Ovary (tissue), 9 donors: ENCODE results near the gene CCNE1. TPM values are rescaled to one million over a fixed set of nuclear protein-coding genes. Genes with fewer than 3 reads are reported as not detected.

Experiments
- DNase-seq, 5 donors: peaks; one replicate each; pipeline ENCODE4 v3.0.0-alpha.2; 2019 to 2020
- H3K27ac ChIP-seq, 2 donors: fragments of 200-600 bp; one replicate each; pipeline versions ENCODE4 v1.5.1 to v1.8.0; 2019 to 2022
- H3K27me3 ChIP-seq: fragments of 200-600 bp; one replicate; pipeline ENCODE4 v1.8.0; 2022
- H3K36me3 ChIP-seq: fragments of 200-600 bp; sonication (generic); one replicate; pipeline ENCODE4 v1.5.1; 2019
- H3K4me1 ChIP-seq: one replicate; pipeline ENCODE4 v1.8.1; 2013; ENCODE audit warnings: mild to moderate bottlenecking, moderate library complexity; ENCODE audit not compliant: insufficient read depth
- H3K4me3 ChIP-seq: fragments of 200-600 bp; sonication (generic); one replicate; pipeline ENCODE4 v1.5.1; 2017
- H3K9me3 ChIP-seq, 2 donors: fragments of 200-600 bp in 1 of 2; sonication (generic) in 1 of 2; one replicate each; pipeline versions ENCODE4 v1.5.1 to v1.8.1; 2013 to 2019; ENCODE audit warnings: mild to moderate bottlenecking in 1 of 2, moderate library complexity in 1 of 2
- EP300 ChIP-seq: sonication (generic); formaldehyde crosslinking; IDR thresholded peaks from one replicate; pipeline ENCODE4 v1.6.1; 2017; ENCODE audit warnings: antibody characterized with exemption
- POLR2A ChIP-seq: fragments of 450-650 bp; IDR thresholded peaks from one replicate; pipeline ENCODE4 v1.6.1; 2017; ENCODE audit warnings: antibody characterized with exemption, mild to moderate bottlenecking, moderate library complexity
- WGBS, 3 donors: extraction: QIAGEN DNeasy Blood & Tissue Kit in 1 of 3; methylation state at CpG; one replicate each; pipeline versions ENCODE4 v1.1.5 to v1.1.7; 2013 to 2017; 5-methylcytosine and 5-hydroxymethylcytosine counted together
- intact Hi-C, 4 donors: fragments of 100-400 bp; cut with DNase I; formaldehyde crosslinking; loops; one replicate each; pipeline versions ENCODE4 v1.11.0 to v1.15.1; 2022 to 2023
- polyA plus RNA-seq, 2 donors: library from polyadenylated mRNA; stranded (reverse); fragments of 200-250 nt in 1 of 2; fragments of 350-450 nt in 1 of 2; fragmentation: Illumina TruSeq in 1 of 2; extraction: RNeasy Lipid Tissue Mini Kit (QIAGEN cat#74804) in 1 of 2; gene quantifications; one replicate each; pipeline ENCODE4 v1.2.3, GENCODE V29; 2013 to 2014
- total RNA-seq, 7 donors: library from RNA; depleted of rRNA in 2 of 7; stranded (reverse); fragments of >200 nt in 2 of 7; fragmentation: NEBNext Ultra II Directional in 3 of 7; extraction: Animal tissue kit (Norgen Biotek cat#: 25700) in 3 of 7; gene quantifications; one replicate each; pipeline versions ENCODE4 v1.1.0 to v1.2.4, GENCODE V29; 2016 to 2023
- TF ChIP-seq, protein P1 (sequence below), 3 donors: fragments of 450-650 bp in 2 of 3; fragments of 200-600 bp in 1 of 3; IDR thresholded peaks; one replicate each; pipeline versions ENCODE4 v1.5.1 to v1.8.0; 2016 to 2022; ENCODE audit warnings: antibody characterized with exemption in 3 of 3, mild to moderate bottlenecking in 1 of 3
- donor health status: DM: no; HTN: no; CAD: no; lungs with moderate emphysema.
- donor health status: DM: no; HTN: no; CAD: no.
- donor health status: Bipolar disorder and iron deficiency.
- donor health status: DM: yes; HTN: yes; CAD: no.
- donor health status: DM: no; HTN: no; CAD: no.
- donor health status: DM: yes; HTN: yes; CAD: no.

CCNE1 gene
- total and polyA plus RNA-seq, 9 donors: 0.36 to 2.7 (median 0.98) TPM

GRCh38 chr19:29815231-29815630 is 3.4 kb downstream of the CCNE1 start:
- peaks cover 4% of the 10 kb centered on the region for H3K4me1 ChIP-seq
- H3K9me3 ChIP-seq: no peaks in the 10 kb centered on the region
- no peak overlapping the region for H3K4me3 ChIP-seq
- no peak for DNase-seq
- no peaks in the 10 kb centered on the region for H3K36me3 ChIP-seq
- no peak for TF ChIP-seq POLR2A
- TF ChIP-seq EP300: no peak
- TF ChIP-seq, protein P1, sequence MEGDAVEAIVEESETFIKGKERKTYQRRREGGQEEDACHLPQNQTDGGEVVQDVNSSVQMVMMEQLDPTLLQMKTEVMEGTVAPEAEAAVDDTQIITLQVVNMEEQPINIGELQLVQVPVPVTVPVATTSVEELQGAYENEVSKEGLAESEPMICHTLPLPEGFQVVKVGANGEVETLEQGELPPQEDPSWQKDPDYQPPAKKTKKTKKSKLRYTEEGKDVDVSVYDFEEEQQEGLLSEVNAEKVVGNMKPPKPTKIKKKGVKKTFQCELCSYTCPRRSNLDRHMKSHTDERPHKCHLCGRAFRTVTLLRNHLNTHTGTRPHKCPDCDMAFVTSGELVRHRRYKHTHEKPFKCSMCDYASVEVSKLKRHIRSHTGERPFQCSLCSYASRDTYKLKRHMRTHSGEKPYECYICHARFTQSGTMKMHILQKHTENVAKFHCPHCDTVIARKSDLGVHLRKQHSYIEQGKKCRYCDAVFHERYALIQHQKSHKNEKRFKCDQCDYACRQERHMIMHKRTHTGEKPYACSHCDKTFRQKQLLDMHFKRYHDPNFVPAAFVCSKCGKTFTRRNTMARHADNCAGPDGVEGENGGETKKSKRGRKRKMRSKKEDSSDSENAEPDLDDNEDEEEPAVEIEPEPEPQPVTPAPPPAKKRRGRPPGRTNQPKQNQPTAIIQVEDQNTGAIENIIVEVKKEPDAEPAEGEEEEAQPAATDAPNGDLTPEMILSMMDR (IDR thresholded peaks at IDR 0.05): no peak
- WGBS, 3 donors: 86 to 97% (median 90%) methylated on average over 7 of the region's 7 CpGs
- H3K27me3 ChIP-seq: no peaks in the 10 kb centered on the region
- intact Hi-C loops: no loop called here
- H3K27ac ChIP-seq: no peak overlapping the region

DNA sequence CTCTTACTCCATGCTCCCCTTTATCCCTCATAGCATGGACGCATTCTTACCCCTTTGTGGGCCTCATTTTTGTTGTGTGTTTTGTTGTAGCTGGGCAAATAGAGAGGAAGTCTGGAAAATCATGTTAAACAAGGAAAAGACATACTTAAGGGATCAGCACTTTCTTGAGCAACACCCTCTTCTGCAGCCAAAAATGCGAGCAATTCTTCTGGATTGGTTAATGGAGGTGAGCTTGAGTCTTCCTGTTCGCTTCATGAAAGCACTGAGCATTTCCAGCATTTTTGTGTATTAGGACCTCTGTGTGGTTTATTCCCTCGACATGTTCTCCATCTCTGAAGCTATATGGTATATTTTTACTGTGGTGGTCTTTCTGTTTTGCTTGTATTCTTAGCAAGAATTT is 5.5 kb downstream of the CCNE1 start:
- Histone ChIP-seq H3K4me3 (no peak overlapping the region), H3K9me3 (no peaks in the 10 kb centered on the region), H3K27ac (no peak overlapping the region), H3K27me3 (no peaks in the 10 kb centered on the region), H3K36me3 (no peaks in the 10 kb centered on the region), H3K4me1 (peaks cover 4% of the 10 kb centered on the region)
- TF ChIP-seq EP300 (no peak), POLR2A (no peak)
- TF ChIP-seq, protein P1 (IDR thresholded peaks at IDR 0.05): no peak
- DNase-seq: no peak
- WGBS, 3 donors: 93 to 96% (median 93%) methylated on average over 4 of the region's 4 CpGs
- intact Hi-C loops: no loop called here

DNA sequence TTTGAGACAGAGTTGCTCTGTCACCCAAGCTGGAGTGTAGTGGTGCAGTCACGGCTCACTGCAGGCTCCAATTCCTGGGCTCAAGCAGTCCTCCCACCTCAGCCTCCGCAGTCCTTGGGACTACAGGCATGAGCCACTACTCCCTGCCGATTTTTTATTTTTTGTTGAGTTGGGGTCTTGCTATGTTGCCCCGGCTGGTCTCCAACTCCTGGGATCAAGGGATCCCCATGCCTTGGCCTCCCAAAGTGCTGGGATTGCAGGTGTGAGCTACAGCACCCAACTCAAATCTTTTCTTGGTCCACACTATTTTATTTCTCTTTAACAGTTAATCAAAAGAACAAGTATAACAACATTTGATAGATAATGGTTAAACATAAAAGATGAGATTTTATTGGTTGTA is 7.5 kb downstream of the CCNE1 start:
- TF ChIP-seq POLR2A (no peak), EP300 (no peak)
- TF ChIP-seq, protein P1 (IDR thresholded peaks at IDR 0.05): no peak
- Histone ChIP-seq H3K27me3 (no peaks in the 10 kb centered on the region), H3K4me3 (no peak overlapping the region), H3K4me1 (no peaks in the 10 kb centered on the region), H3K9me3 (no peaks in the 10 kb centered on the region), H3K27ac (no peak overlapping the region), H3K36me3 (no peaks in the 10 kb centered on the region)
- 96 to 97% (median 96%) methylated on average over 4 of the region's 4 CpGs for WGBS, 3 donors
- no peak for DNase-seq
- intact Hi-C loops: no loop called here

DNA sequence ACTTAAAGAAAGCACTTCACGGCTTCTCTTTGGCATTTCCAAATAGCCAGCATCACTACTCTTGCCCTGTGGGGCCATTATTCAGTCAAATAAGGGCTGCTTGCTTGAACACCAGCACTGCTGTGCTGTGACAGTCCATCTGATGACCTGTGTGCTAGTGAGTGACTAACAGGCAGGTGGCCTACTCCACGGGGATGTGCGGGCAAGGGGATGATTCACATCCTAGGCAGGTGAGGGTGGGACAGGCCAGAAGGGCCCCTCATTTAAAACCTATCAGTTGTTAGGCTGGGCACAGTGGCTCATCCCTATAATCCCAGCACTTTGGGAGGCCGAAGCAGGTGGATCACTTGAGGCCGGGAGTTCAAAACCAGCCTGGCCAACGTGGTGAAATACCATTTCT is 8.2 kb downstream of the CCNE1 start:
- WGBS, 3 donors: 93 to 96% (median 94%) methylated on average over 6 of the region's 6 CpGs
- TF ChIP-seq POLR2A: no peak
- TF ChIP-seq EP300: no peak
- TF ChIP-seq, protein P1 (IDR thresholded peaks at IDR 0.05): no peak
- Histone ChIP-seq H3K4me3 (no peak overlapping the region), H3K27me3 (no peaks in the 10 kb centered on the region), H3K4me1 (no peaks in the 10 kb centered on the region), H3K36me3 (no peaks in the 10 kb centered on the region), H3K9me3 (no peaks in the 10 kb centered on the region), H3K27ac (no peak overlapping the region)
- intact Hi-C loops: no loop called here
- DNase-seq: no peak
